HCT116 (cell line): ENCODE data around the gene MYOM1. TPM values are rescaled to one million over a fixed set of nuclear protein-coding genes. Genes with fewer than 3 reads are reported as not detected.

ENCODE experiments used
- ATAC-seq: fragments of 200-7000 bp; cut with Tn5 transposase; 2 replicates; pipeline ENCODE4 v1.9.1; 2020; ENCODE audit warnings: mild to moderate bottlenecking, moderate library complexity
- BruUV-seq: library from RNA; stranded (reverse); fragments of 400-500 nt; replicated peaks from 2 replicates; lab custom pipeline; 2021; lab: Mats Ljungman, UMichigan
- CTCF ChIA-PET: fragments of 300-600 bp; sonication (Branson Sonifier 250); formaldehyde crosslinking; loops from one replicate; lab custom pipeline; 2021; ENCODE audit warnings: antibody characterized with exemption; lab: Charles Lee
- POLR2A ChIA-PET: fragments of 300-600, 350-600 bp; sonication (Branson Sonifier 250); formaldehyde crosslinking; loops from one replicate; lab custom pipeline; 2021; ENCODE audit warnings: antibody characterized with exemption; lab: Charles Lee
- RAD21 ChIA-PET, 2 experiments: fragments of 300-600 bp; sonication (Branson Sonifier 250); formaldehyde crosslinking; loops; one replicate each; lab custom pipeline; 2023; ENCODE audit warnings: low total read pairs in 2 of 2; ENCODE audit not compliant: uncharacterized antibody in 2 of 2, unreplicated experiment in 2 of 2, low non-redundant PET in 1 of 2; lab: Charles Lee
- DNase-seq: peaks from one replicate; pipeline ENCODE4 v3.0.0-alpha.2; 2010; ENCODE audit warnings: low read depth, low spot score
- H2AFZ ChIP-seq: fragments of 200-600 bp; shearing (Covaris generic), sonication (generic); 2 replicates; pipeline ENCODE4 v1.6.1; 2017; ENCODE audit warnings: low read depth, mixed run types, mixed read lengths, antibody characterized with exemption, low read length; ENCODE audit not compliant: poor library complexity, severe bottlenecking
- H3K27ac ChIP-seq: 2 replicates; pipeline ENCODE4 v1.5.1; 2012; ENCODE audit warnings: low read depth, low read length
- H3K27me3 ChIP-seq: fragments of 200-600 bp; sonication (generic); 2 replicates; pipeline ENCODE4 v1.6.1; 2016; ENCODE audit warnings: mixed run types, low read length, mixed read lengths; ENCODE audit not compliant: insufficient read depth
- H3K36me3 ChIP-seq, 2 experiments: fragments of 200-500 bp in 1 of 2; fragments of 200-600 bp in 1 of 2; sonication (Bioruptor generic) in 1 of 2; sonication (generic) in 1 of 2; 2 replicates each; pipeline versions ENCODE4 v1.5.1 to v1.6.1; 2014 to 2016; ENCODE audit warnings: low read length in 2 of 2, inconsistent platforms in 1 of 2, mixed read lengths in 1 of 2, mixed run types in 1 of 2; ENCODE audit not compliant: insufficient read depth in 2 of 2, control insufficient read depth in 1 of 2
- H3K4me1 ChIP-seq, 2 experiments: fragments of 200-600 bp in 1 of 2; sonication (generic) in 1 of 2; 2 replicates each; pipeline versions ENCODE4 v1.5.1 to v1.6.1; 2012 to 2017; ENCODE audit warnings: low read length in 2 of 2, inconsistent platforms in 1 of 2, mild to moderate bottlenecking in 1 of 2, mixed read lengths in 1 of 2, mixed run types in 1 of 2, moderate library complexity in 1 of 2; ENCODE audit not compliant: insufficient read depth in 2 of 2, control insufficient read depth in 1 of 2
- H3K4me2 ChIP-seq: fragments of 200-600 bp; sonication (generic); 2 replicates; pipeline ENCODE4 v1.6.1; 2017; ENCODE audit warnings: mixed run types, low read length, mixed read lengths
- H3K4me3 ChIP-seq, 2 experiments: fragments of 200-600 bp in 1 of 2; sonication (generic) in 1 of 2; replicated peaks in 1 of 2; 2 replicates each; pipeline ENCODE4 v1.5.1; 2011 to 2016; ENCODE audit warnings: low read length in 2 of 2, control low read depth in 1 of 2, low read depth in 1 of 2, mild to moderate bottlenecking in 1 of 2, mixed read lengths in 1 of 2, mixed run types in 1 of 2
- H3K79me2 ChIP-seq: fragments of 200-600 bp; sonication (generic); 2 replicates; pipeline ENCODE4 v1.6.1; 2017; ENCODE audit warnings: mild to moderate bottlenecking, mixed run types, low read length, moderate library complexity, mixed read lengths; ENCODE audit not compliant: insufficient read depth
- H3K9ac ChIP-seq: fragments of 200-600 bp; sonication (generic); 2 replicates; pipeline ENCODE4 v1.6.1; 2016; ENCODE audit warnings: low read length, mixed read lengths
- H3K9me2 ChIP-seq: fragments of 200-600 bp; sonication (generic), shearing (Covaris generic); 2 replicates; pipeline ENCODE4 v1.6.1; 2017; ENCODE audit warnings: mixed run types, mild to moderate bottlenecking, moderate library complexity; ENCODE audit not compliant: insufficient read depth
- H3K9me3 ChIP-seq, 2 experiments: fragments of 200-500 bp in 1 of 2; fragments of 200-600 bp in 1 of 2; sonication (Bioruptor generic) in 1 of 2; sonication (generic) in 1 of 2; 2 replicates each; pipeline ENCODE4 v1.6.1; 2014 to 2017; ENCODE audit warnings: low read length in 2 of 2, mixed read lengths in 2 of 2, inconsistent platforms in 1 of 2, low read depth in 1 of 2, mild to moderate bottlenecking in 1 of 2, mixed run types in 1 of 2, moderate library complexity in 1 of 2; ENCODE audit not compliant: control insufficient read depth in 1 of 2, insufficient read depth in 1 of 2
- H4K20me1 ChIP-seq: fragments of 200-600 bp; sonication (generic), shearing (Covaris generic); 2 replicates; pipeline ENCODE4 v1.6.1; 2017; ENCODE audit warnings: mixed run types, mild to moderate bottlenecking, moderate library complexity; ENCODE audit not compliant: insufficient read depth
- ATF3 ChIP-seq: IDR thresholded peaks from 2 replicates; pipeline ENCODE4 v1.6.1; 2012
- CBX3 ChIP-seq: IDR thresholded peaks from 2 replicates; pipeline ENCODE4 v1.6.1; 2012; ENCODE audit warnings: low read depth
- CTCF ChIP-seq, 3 experiments: fragments of 200-600 bp in 1 of 3; sonication (generic) in 1 of 3; IDR thresholded peaks in 2 of 3; conservative IDR thresholded peaks in 1 of 3; 2 replicates each; pipeline ENCODE4 v1.5.1; 2012 to 2017; ENCODE audit warnings: low read depth in 2 of 3, low read length in 2 of 3, antibody characterized with exemption in 1 of 3, borderline replicate concordance in 1 of 3, control low read depth in 1 of 3, mild to moderate bottlenecking in 1 of 3, mixed read lengths in 1 of 3, mixed run types in 1 of 3, moderate library complexity in 1 of 3; ENCODE audit not compliant: insufficient read depth in 1 of 3
- EZH2 ChIP-seq: fragments of 200-600 bp; sonication (generic); IDR thresholded peaks from 2 replicates; pipeline ENCODE4 v1.6.1; 2017; ENCODE audit warnings: antibody characterized with exemption, mixed run types
- MAX ChIP-seq: IDR thresholded peaks from 2 replicates; pipeline ENCODE4 v1.6.1; 2012
- SRF ChIP-seq: IDR thresholded peaks from 2 replicates; pipeline ENCODE4 v1.6.1; 2012; ENCODE audit warnings: low read depth
- YY1 ChIP-seq: IDR thresholded peaks from 2 replicates; pipeline ENCODE4 v1.6.1; 2011; ENCODE audit warnings: low read length, low read depth, moderate library complexity, mild to moderate bottlenecking; ENCODE audit not compliant: insufficient replicate concordance; ENCODE audit errors: extremely low read depth
- ZBTB33 ChIP-seq: IDR thresholded peaks from 2 replicates; pipeline ENCODE4 v1.6.1; 2011; ENCODE audit warnings: mild to moderate bottlenecking, low read length, moderate library complexity; ENCODE audit not compliant: insufficient replicate concordance; ENCODE audit errors: extremely low read depth
- ZFX ChIP-seq: fragments of 450-650 bp; IDR thresholded peaks from 2 replicates; pipeline ENCODE4 v1.6.1; 2017
- intact Hi-C: fragments of 100-400 bp; cut with micrococcal nuclease; formaldehyde crosslinking; loops from 2 replicates; pipeline ENCODE4 v1.10.0; 2022
- total RNA-seq: library from RNA; stranded (reverse); gene quantifications from one replicate; pipeline ENCODE4 v1.2.1, GENCODE V29; 2021; ENCODE audit not compliant: unreplicated experiment

MYOM1 gene
- total RNA-seq, 1 experiment from 2014 or later = 0.52 TPM

- H3K36me3 ChIP-seq = no peaks in the 10 kb centered on the region
- ChIA-PET RAD21 (interaction anchor here in 1 of 2 experiments (0.6 kb wide), 1 partner anchor 1151 kb away, joined by 3 read pairs; no protein-coding TSS in a partner anchor), POLR2A (no interaction called here), CTCF (interaction anchor here (1.1 kb wide), 1 partner anchor 91 kb away, joined by 3 read pairs; no protein-coding TSS in a partner anchor)
- no peaks in the 10 kb centered on the region for H3K27me3 ChIP-seq
- DNase-seq = no peak
- no peak overlapping the region for H3K27ac ChIP-seq
- H3K9me3 ChIP-seq = no peaks in the 10 kb centered on the region
- H3K9ac ChIP-seq = no peak overlapping the region
- no peak overlapping the region for H2AFZ ChIP-seq
- no peak overlapping the region for H3K4me2 ChIP-seq
- no peaks in the 10 kb centered on the region for H3K9me2 ChIP-seq
- no TSS peak for BruUV-seq
- intact Hi-C loops = loop anchor here (5.0 kb wide), 1 partner anchor 129 kb away; no protein-coding TSS in a partner anchor
- no peaks in the 10 kb centered on the region for H3K4me1 ChIP-seq
- H3K4me3 ChIP-seq = no peak overlapping the region
- no peak for ATAC-seq
- no peaks in the 10 kb centered on the region for H4K20me1 ChIP-seq
- no peaks in the 10 kb centered on the region for H3K79me2 ChIP-seq
- TF ChIP-seq MAX = no peak
- TF ChIP-seq ZFX = no peak
- TF ChIP-seq SRF = no peak
- no peak for TF ChIP-seq EZH2
- no peak for TF ChIP-seq YY1
- TF ChIP-seq ZBTB33 = no peak
- TF ChIP-seq CTCF (IDR thresholded peaks at IDR 0.05 in 2 of 3, conservative IDR thresholded peaks at IDR 0.05 in 1 of 3; ENCODE audit: borderline replicate concordance in 1 of 3, insufficient read depth in 1 of 3, low read depth in 2 of 3, low read length in 2 of 3) = no peak
- TF ChIP-seq ATF3 = no peak
- no peak for TF ChIP-seq CBX3
Measured at GRCh38 chr18:3060667-3061580, 158.8 kb downstream of the MYOM1 start.
